ENCODE data around the gene ARMC5.

ARMC5 gene

GRCh38 chr16:31421587-31421986 lies 37.7 kb upstream of the ARMC5 start:
- TF ChIP-seq, protein P1, sequence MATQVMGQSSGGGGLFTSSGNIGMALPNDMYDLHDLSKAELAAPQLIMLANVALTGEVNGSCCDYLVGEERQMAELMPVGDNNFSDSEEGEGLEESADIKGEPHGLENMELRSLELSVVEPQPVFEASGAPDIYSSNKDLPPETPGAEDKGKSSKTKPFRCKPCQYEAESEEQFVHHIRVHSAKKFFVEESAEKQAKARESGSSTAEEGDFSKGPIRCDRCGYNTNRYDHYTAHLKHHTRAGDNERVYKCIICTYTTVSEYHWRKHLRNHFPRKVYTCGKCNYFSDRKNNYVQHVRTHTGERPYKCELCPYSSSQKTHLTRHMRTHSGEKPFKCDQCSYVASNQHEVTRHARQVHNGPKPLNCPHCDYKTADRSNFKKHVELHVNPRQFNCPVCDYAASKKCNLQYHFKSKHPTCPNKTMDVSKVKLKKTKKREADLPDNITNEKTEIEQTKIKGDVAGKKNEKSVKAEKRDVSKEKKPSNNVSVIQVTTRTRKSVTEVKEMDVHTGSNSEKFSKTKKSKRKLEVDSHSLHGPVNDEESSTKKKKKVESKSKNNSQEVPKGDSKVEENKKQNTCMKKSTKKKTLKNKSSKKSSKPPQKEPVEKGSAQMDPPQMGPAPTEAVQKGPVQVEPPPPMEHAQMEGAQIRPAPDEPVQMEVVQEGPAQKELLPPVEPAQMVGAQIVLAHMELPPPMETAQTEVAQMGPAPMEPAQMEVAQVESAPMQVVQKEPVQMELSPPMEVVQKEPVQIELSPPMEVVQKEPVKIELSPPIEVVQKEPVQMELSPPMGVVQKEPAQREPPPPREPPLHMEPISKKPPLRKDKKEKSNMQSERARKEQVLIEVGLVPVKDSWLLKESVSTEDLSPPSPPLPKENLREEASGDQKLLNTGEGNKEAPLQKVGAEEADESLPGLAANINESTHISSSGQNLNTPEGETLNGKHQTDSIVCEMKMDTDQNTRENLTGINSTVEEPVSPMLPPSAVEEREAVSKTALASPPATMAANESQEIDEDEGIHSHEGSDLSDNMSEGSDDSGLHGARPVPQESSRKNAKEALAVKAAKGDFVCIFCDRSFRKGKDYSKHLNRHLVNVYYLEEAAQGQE (IDR thresholded peaks at IDR 0.05; ENCODE audit: insufficient read depth in 1 of 2, low read depth in 2 of 2, low read length in 2 of 2) = no peak
- no peak for TF ChIP-seq POLR2AphosphoS5 (IDR thresholded peaks at IDR 0.05; ENCODE audit: low read depth, low read length)

GRCh38 chr16:31423241-31423640 lies 36.1 kb upstream of the ARMC5 start:
- TF ChIP-seq, protein P1 (IDR thresholded peaks at IDR 0.05; ENCODE audit: insufficient read depth in 1 of 2, low read depth in 2 of 2, low read length in 2 of 2) = no peak
- no peak for TF ChIP-seq TAF1 (IDR thresholded peaks at IDR 0.05; ENCODE audit: borderline replicate concordance, insufficient read depth, low read length)
- TF ChIP-seq SIN3A (IDR thresholded peaks at IDR 0.05; ENCODE audit: borderline replicate concordance, insufficient read depth, low read length) = no peak
- no peak for TF ChIP-seq POLR2AphosphoS5 (IDR thresholded peaks at IDR 0.05; ENCODE audit: low read depth, low read length)
- no peak for TF ChIP-seq FOXP2 (optimal IDR thresholded peaks at IDR 0.05; ENCODE audit: borderline replicate concordance, extremely low read depth, extremely low read length, insufficient read depth)

GRCh38 chr16:31423801-31424200 lies 35.5 kb upstream of the ARMC5 start:
- TF ChIP-seq SIN3A (IDR thresholded peaks at IDR 0.05; ENCODE audit: borderline replicate concordance, insufficient read depth, low read length) (no peak), FOXP2 (optimal IDR thresholded peaks at IDR 0.05; ENCODE audit: borderline replicate concordance, extremely low read depth, extremely low read length, insufficient read depth) (no peak), POLR2AphosphoS5 (IDR thresholded peaks at IDR 0.05; ENCODE audit: low read depth, low read length) (no peak), TAF1 (IDR thresholded peaks at IDR 0.05; ENCODE audit: borderline replicate concordance, insufficient read depth, low read length) (no peak)
- TF ChIP-seq, protein P1 (IDR thresholded peaks at IDR 0.05; ENCODE audit: insufficient read depth in 1 of 2, low read depth in 2 of 2, low read length in 2 of 2) = no peak

GRCh38 chr16:31427441-31428278 lies 31.6 kb upstream of the ARMC5 start:
- TF ChIP-seq TAF1 (IDR thresholded peaks at IDR 0.05; ENCODE audit: borderline replicate concordance, insufficient read depth, low read length) = no peak

DNA sequence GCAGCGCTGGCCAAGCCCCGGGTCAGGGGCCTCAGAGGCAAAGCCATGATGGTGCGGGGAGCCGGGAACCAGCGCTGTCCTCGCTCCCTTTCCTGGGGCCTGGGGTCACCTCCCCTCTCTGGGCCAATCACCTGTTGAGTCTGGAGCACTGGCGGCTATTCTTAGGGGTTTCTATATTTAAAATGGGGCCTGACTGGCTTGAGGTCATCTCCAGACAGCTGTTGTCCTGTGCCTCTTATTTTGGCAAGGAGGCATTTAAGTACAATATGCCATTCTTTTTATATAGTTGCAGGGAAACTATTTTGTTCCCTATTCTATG lies 31.1 kb upstream of the ARMC5 start, which contains the start of gene COX6A2:
Gene COX6A2 (minus strand): TSS at position 82 of the 319 bp plus-strand sequence. CDS start 35 bp downstream, at position 47.
- TF ChIP-seq SIN3A (IDR thresholded peaks at IDR 0.05; ENCODE audit: borderline replicate concordance, insufficient read depth, low read length) (no peak), FOXP2 (optimal IDR thresholded peaks at IDR 0.05; ENCODE audit: borderline replicate concordance, extremely low read depth, extremely low read length, insufficient read depth) (no peak), POLR2AphosphoS5 (IDR thresholded peaks at IDR 0.05; ENCODE audit: low read depth, low read length) (no peak)

DNA sequence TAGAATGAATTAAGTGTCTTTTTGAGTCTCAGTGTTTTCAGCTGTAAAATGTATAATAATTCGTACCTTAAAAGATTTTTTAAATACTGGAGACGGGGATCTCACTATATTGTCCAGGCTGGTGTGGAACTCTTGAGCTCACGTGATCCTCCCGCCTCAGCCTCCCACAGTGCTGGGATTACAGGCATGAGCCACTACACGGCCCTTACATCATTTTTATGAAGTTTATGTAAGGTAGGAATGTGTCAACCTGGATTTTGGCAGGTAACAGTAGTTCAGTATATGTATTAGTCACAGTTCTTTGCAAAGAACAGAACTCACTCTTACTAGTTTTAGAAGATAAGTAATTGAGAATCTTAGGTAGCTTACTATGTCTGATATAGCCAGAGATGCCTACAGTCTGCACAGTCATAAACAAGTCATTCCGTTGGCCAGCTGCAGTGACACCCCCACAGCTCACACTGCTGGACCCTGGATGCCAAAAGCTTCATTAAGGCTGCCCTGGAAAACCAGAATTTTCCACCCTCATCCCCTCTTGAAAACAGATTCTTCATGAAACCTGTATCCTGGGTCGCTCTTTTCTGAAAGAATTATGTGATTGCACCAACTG lies 30.6 kb upstream of the ARMC5 start:
- no peak for TF ChIP-seq TAF1 (IDR thresholded peaks at IDR 0.05; ENCODE audit: borderline replicate concordance, insufficient read depth, low read length)
- TF ChIP-seq FOXP2 (optimal IDR thresholded peaks at IDR 0.05; ENCODE audit: borderline replicate concordance, extremely low read depth, extremely low read length, insufficient read depth) = no peak
- TF ChIP-seq, protein P1 (IDR thresholded peaks at IDR 0.05; ENCODE audit: insufficient read depth in 1 of 2, low read depth in 2 of 2, low read length in 2 of 2) = no peak
- no peak for TF ChIP-seq POLR2AphosphoS5 (IDR thresholded peaks at IDR 0.05; ENCODE audit: low read depth, low read length)
- no peak for TF ChIP-seq SIN3A (IDR thresholded peaks at IDR 0.05; ENCODE audit: borderline replicate concordance, insufficient read depth, low read length)

Measured in PFSK-1 (cell line).